GM12878 (cell line): ENCODE results near the gene KERA.

ENCODE experiments used
- CREB1 ChIP-seq: IDR thresholded peaks from 2 replicates; pipeline ENCODE4 v1.6.1; 2012; ENCODE audit warnings: low read depth, mild to moderate bottlenecking, inconsistent platforms
- EZH2 ChIP-seq: IDR thresholded peaks from 2 replicates; pipeline ENCODE4 v1.6.1; 2012; ENCODE audit warnings: low read depth, mild to moderate bottlenecking, control low read depth, inconsistent platforms, low read length, borderline replicate concordance; ENCODE audit not compliant: control insufficient read depth
- JUND ChIP-seq: IDR thresholded peaks from 2 replicates; pipeline ENCODE4 v1.6.1; 2012; ENCODE audit warnings: low read depth, mild to moderate bottlenecking, low read length, improper control_type of control experiment, moderate library complexity
- MTA2 ChIP-seq: fragments of 450-650 bp; IDR thresholded peaks from 2 replicates; pipeline ENCODE4 v1.6.1; 2016; ENCODE audit warnings: low read depth, mild to moderate bottlenecking, moderate library complexity
- POLR2AphosphoS2 ChIP-seq: IDR thresholded peaks from 2 replicates; pipeline ENCODE4 v1.6.1; 2011; ENCODE audit warnings: low read depth, mild to moderate bottlenecking, low read length, improper control_type of control experiment, moderate library complexity
- POLR2AphosphoS5 ChIP-seq: IDR thresholded peaks from 2 replicates; pipeline ENCODE4 v1.6.1; 2011; ENCODE audit warnings: mild to moderate bottlenecking, low read length, inconsistent platforms
- SMAD1 ChIP-seq: fragments of 450-650 bp; IDR thresholded peaks from 2 replicates; pipeline ENCODE4 v1.6.1; 2018; ENCODE audit warnings: mild to moderate bottlenecking, low read depth; ENCODE audit not compliant: partially characterized antibody
- SMC3 ChIP-seq: IDR thresholded peaks from 2 replicates; pipeline ENCODE4 v1.6.1; 2011; ENCODE audit warnings: low read length, improper control_type of control experiment, borderline replicate concordance
- TAF1 ChIP-seq: IDR thresholded peaks from 2 replicates; pipeline ENCODE4 v1.6.1; 2011; ENCODE audit warnings: mild to moderate bottlenecking, low read depth, low read length, borderline replicate concordance
- TF ChIP-seq, protein P1 (sequence below), 3 experiments: IDR thresholded peaks in 2 of 3; conservative IDR thresholded peaks in 1 of 3; 2 replicates each; pipeline ENCODE4 v1.5.1; 2011; ENCODE audit warnings: low read depth in 3 of 3, low read length in 3 of 3, mild to moderate bottlenecking in 3 of 3, control low read depth in 2 of 3, moderate library complexity in 2 of 3, inconsistent platforms in 1 of 3, mixed read lengths in 1 of 3; ENCODE audit not compliant: control insufficient read depth in 2 of 3, insufficient read depth in 1 of 3; ENCODE audit errors: extremely low read depth in 1 of 3

DNA sequence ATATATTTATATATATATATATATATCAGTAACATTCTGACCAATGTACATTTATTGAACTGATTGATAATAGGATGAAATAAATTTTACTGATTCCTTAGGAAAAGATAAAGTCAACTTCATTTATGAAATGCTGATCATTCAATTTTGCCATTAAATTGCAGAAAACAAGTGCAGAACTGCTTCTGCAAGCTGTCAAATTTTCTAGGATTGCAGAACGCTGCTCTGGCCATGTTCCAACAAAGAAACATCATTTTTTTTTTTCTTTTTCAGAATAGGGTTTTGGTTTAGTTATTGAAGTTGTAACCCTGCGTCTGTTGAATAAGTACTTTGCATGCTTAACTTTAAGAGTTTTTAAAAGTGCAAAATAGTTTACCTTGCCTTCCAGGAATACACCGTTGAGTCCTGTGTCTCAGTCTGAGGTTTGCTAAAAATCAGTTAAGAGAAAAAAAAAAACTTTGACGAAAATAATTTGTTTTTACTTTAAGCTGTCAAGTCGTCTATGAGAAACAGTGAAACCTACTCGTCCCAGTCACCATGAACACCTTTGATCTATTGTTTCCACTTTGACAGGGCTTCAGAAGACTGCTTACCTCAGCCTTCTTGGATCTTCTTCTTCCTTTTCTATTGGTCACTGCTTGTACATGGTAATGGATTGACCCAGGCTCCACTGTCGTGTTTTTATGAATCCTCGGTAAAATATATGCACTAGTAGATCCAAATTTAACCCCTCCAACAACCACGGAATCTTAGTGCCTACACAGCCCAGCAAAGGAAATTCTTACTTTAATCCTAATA, at the start of gene KERA:
- TF ChIP-seq, protein P1, sequence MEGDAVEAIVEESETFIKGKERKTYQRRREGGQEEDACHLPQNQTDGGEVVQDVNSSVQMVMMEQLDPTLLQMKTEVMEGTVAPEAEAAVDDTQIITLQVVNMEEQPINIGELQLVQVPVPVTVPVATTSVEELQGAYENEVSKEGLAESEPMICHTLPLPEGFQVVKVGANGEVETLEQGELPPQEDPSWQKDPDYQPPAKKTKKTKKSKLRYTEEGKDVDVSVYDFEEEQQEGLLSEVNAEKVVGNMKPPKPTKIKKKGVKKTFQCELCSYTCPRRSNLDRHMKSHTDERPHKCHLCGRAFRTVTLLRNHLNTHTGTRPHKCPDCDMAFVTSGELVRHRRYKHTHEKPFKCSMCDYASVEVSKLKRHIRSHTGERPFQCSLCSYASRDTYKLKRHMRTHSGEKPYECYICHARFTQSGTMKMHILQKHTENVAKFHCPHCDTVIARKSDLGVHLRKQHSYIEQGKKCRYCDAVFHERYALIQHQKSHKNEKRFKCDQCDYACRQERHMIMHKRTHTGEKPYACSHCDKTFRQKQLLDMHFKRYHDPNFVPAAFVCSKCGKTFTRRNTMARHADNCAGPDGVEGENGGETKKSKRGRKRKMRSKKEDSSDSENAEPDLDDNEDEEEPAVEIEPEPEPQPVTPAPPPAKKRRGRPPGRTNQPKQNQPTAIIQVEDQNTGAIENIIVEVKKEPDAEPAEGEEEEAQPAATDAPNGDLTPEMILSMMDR (IDR thresholded peaks at IDR 0.05 in 2 of 3, conservative IDR thresholded peaks at IDR 0.05 in 1 of 3; ENCODE audit: control insufficient read depth in 2 of 3, extremely low read depth in 1 of 3, insufficient read depth in 1 of 3, low read depth in 3 of 3, low read length in 3 of 3) = no peak
- TF ChIP-seq CREB1 = no peak
- no peak for TF ChIP-seq SMAD1
- TF ChIP-seq MTA2 = no peak
- no peak for TF ChIP-seq POLR2AphosphoS5
- TF ChIP-seq JUND = no peak
- no peak for TF ChIP-seq TAF1
- TF ChIP-seq SMC3 = no peak
- TF ChIP-seq POLR2AphosphoS2 = no peak
- TF ChIP-seq EZH2 = no peak
